ENCODE data around the gene DOCK2.

DNA sequence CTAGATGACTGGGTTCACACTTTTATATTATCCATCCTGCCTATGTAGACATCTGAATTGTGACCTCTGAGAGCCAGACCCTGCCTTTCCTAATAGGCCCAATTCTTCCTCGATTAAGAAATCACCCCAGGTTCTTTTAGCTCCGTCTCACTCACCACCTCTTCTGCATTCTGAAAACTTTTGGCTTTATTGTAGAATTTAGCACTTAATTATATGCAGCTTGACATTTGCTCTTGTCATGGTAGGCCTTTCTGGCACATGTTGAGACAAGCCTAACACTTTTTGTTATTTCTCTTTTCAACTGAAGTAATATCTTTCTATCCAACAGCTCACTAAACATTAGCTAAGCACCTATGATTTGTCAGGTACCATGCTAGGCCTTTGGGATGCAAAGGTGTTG lies 180.0 kb downstream of the DOCK2 start:
- TF ChIP-seq, protein P1, sequence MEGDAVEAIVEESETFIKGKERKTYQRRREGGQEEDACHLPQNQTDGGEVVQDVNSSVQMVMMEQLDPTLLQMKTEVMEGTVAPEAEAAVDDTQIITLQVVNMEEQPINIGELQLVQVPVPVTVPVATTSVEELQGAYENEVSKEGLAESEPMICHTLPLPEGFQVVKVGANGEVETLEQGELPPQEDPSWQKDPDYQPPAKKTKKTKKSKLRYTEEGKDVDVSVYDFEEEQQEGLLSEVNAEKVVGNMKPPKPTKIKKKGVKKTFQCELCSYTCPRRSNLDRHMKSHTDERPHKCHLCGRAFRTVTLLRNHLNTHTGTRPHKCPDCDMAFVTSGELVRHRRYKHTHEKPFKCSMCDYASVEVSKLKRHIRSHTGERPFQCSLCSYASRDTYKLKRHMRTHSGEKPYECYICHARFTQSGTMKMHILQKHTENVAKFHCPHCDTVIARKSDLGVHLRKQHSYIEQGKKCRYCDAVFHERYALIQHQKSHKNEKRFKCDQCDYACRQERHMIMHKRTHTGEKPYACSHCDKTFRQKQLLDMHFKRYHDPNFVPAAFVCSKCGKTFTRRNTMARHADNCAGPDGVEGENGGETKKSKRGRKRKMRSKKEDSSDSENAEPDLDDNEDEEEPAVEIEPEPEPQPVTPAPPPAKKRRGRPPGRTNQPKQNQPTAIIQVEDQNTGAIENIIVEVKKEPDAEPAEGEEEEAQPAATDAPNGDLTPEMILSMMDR (conservative IDR thresholded peaks at IDR 0.05; ENCODE audit: low read length) = no peak
- TF ChIP-seq EZH2phosphoT487 (IDR thresholded peaks at IDR 0.05; ENCODE audit: borderline replicate concordance) = no peak

Measured in Loucy (cell line).